Lung (tissue), 12 donors: ENCODE results near the gene MTF2. TPM values are rescaled to one million over a fixed set of nuclear protein-coding genes. Genes with fewer than 3 reads are reported as not detected.

Experiments used
- ATAC-seq: fragments of 200-7000 bp; cut with Tn5 transposase; one replicate; pipeline ENCODE4 v1.9.1; 2020; ENCODE audit warnings: moderate number of reproducible peaks; ENCODE audit not compliant: insufficient read depth, low FRiP score
- DNase-seq, 3 donors: peaks; one replicate each; pipeline ENCODE4 v3.0.0-alpha.2; 2013 to 2017
- H3K27ac ChIP-seq, 2 donors: one replicate each; pipeline ENCODE4 v1.5.1; 2013; ENCODE audit warnings: mild to moderate bottlenecking in 2 of 2, moderate library complexity in 2 of 2, control low read depth in 1 of 2, inconsistent platforms in 1 of 2, low read depth in 1 of 2, low read length in 1 of 2
- H3K27me3 ChIP-seq, 3 donors: one replicate each; pipeline ENCODE4 v1.5.1; 2013; ENCODE audit warnings: low read length in 2 of 3; ENCODE audit not compliant: control insufficient read depth in 3 of 3, insufficient read depth in 3 of 3
- H3K36me3 ChIP-seq, 4 donors: one replicate each; pipeline ENCODE4 v1.5.1; 2013; ENCODE audit warnings: low read length in 4 of 4, mild to moderate bottlenecking in 1 of 4, moderate library complexity in 1 of 4; ENCODE audit not compliant: control insufficient read depth in 4 of 4, insufficient read depth in 4 of 4
- H3K4me1 ChIP-seq, 5 donors: one replicate each; pipeline ENCODE4 v1.5.1; 2013; ENCODE audit warnings: low read length in 5 of 5, mild to moderate bottlenecking in 2 of 5, moderate library complexity in 1 of 5; ENCODE audit not compliant: control insufficient read depth in 5 of 5, insufficient read depth in 5 of 5
- H3K4me3 ChIP-seq: one replicate; pipeline ENCODE4 v1.5.1; 2013; ENCODE audit warnings: mild to moderate bottlenecking, control low read depth, moderate library complexity
- H3K9ac ChIP-seq, 2 donors: one replicate each; pipeline ENCODE4 v1.5.1; 2013; ENCODE audit warnings: low read length in 2 of 2, control low read depth in 1 of 2; ENCODE audit not compliant: insufficient read depth in 1 of 2
- H3K9me3 ChIP-seq, 4 donors: one replicate each; pipeline ENCODE4 v1.5.1; 2013; ENCODE audit warnings: low read length in 3 of 4, mild to moderate bottlenecking in 1 of 4, moderate library complexity in 1 of 4; ENCODE audit not compliant: control insufficient read depth in 4 of 4, insufficient read depth in 3 of 4
- CTCF ChIP-seq: IDR thresholded peaks from 2 replicates; pipeline ENCODE4 v1.5.1; 2012; ENCODE audit warnings: mild to moderate bottlenecking; ENCODE audit errors: control extremely low read depth, extremely low read depth
- WGBS, 2 donors: extraction: QIAGEN DNeasy Blood & Tissue Kit; methylation state at CpG; one replicate each; pipeline ENCODE4 v1.1.7; 2013; 5-methylcytosine and 5-hydroxymethylcytosine counted together
- polyA plus RNA-seq, 2 donors: library from polyadenylated mRNA; stranded (reverse); fragments of 200-250 nt; gene quantifications; one replicate each; pipeline ENCODE4 v1.2.1, GENCODE V29; 2013
- total RNA-seq, 2 donors: library from RNA; depleted of rRNA in 1 of 2; stranded (reverse); fragments of >200 nt in 1 of 2; gene quantifications; one replicate each; pipeline ENCODE4 v1.2.1, GENCODE V29; 2014 to 2021
- donor health status: control.
- donor health status: control.
- donor health status: Bipolar disorder and iron deficiency.
- donor health status: healthy.
- donor health status: DM: yes; HTN: yes; CAD: no.

Gene MTF2
- total and polyA plus RNA-seq, 4 donors = 8.8 to 78.7 (median 17.3) TPM

- DNase-seq = no peak
- WGBS, 2 donors = 88 to 96% methylated on average over 1 of the region's 1 CpG
- Histone ChIP-seq H3K27ac (no peak overlapping the region), H3K27me3 (no peaks in the 10 kb centered on the region), H3K9me3 (peaks cover 0 to 3% (median 0%) of the 10 kb centered on the region in 4 donors), H3K4me1 (no peaks in the 10 kb centered on the region), H3K4me3 (no peak overlapping the region), H3K9ac (no peak overlapping the region), H3K36me3 (peaks cover 2 to 25% (median 6%) of the 10 kb centered on the region in 4 donors)
- no peak for TF ChIP-seq CTCF
- no peak for ATAC-seq
Measured at GRCh38 chr1:93111065-93111464, 32.0 kb downstream of the MTF2 start.

GRCh38 chr1:93111561-93111960 lies 32.5 kb downstream of the MTF2 start:
- H3K27me3 ChIP-seq = no peaks in the 10 kb centered on the region
- no peak for TF ChIP-seq CTCF
- ATAC-seq (no peak), DNase-seq (no peak)
- peaks cover 0 to 3% (median 0%) of the 10 kb centered on the region in 4 donors for H3K9me3 ChIP-seq
- H3K27ac ChIP-seq = no peak overlapping the region
- H3K36me3 ChIP-seq = peaks cover 2 to 27% (median 8%) of the 10 kb centered on the region in 4 donors
- H3K9ac ChIP-seq = no peak overlapping the region
- H3K4me1 ChIP-seq = no peaks in the 10 kb centered on the region
- no peak overlapping the region for H3K4me3 ChIP-seq

- DNase-seq = no peak
- Histone ChIP-seq H3K9ac (no peak overlapping the region), H3K36me3 (peaks cover 0 to 21% (median 12%) of the 10 kb centered on the region in 4 donors), H3K4me1 (no peaks in the 10 kb centered on the region), H3K27me3 (no peaks in the 10 kb centered on the region), H3K4me3 (no peak overlapping the region), H3K9me3 (peaks cover 0 to 1% (median 0%) of the 10 kb centered on the region in 4 donors), H3K27ac (no peak overlapping the region)
- no peak for TF ChIP-seq CTCF
- ATAC-seq = no peak
- 90 to 97% methylated on average over 3 of the region's 3 CpGs for WGBS, 2 donors
Measured at GRCh38 chr1:93113127-93113526, 34.0 kb downstream of the MTF2 start.

GRCh38 chr1:93114391-93114790 lies 35.3 kb downstream of the MTF2 start:
- no peaks in the 10 kb centered on the region for H3K9me3 ChIP-seq
- H3K27me3 ChIP-seq = no peaks in the 10 kb centered on the region
- ATAC-seq (no peak), DNase-seq (no peak)
- WGBS, 2 donors = 98 to 100% methylated on average over 2 of the region's 2 CpGs
- no peak overlapping the region for H3K4me3 ChIP-seq
- H3K4me1 ChIP-seq = no peaks in the 10 kb centered on the region
- H3K36me3 ChIP-seq = peaks cover 0 to 18% (median 14%) of the 10 kb centered on the region in 4 donors
- no peak overlapping the region for H3K9ac ChIP-seq
- TF ChIP-seq CTCF = no peak
- no peak overlapping the region for H3K27ac ChIP-seq
